Measurements from ENCODE around the gene MBTD1.
"Not testable (repeated sequence)": the region's sequence is repeated elsewhere in the genome, so short reads cannot be mapped to it uniquely, and the experiment has no call there.

Gene MBTD1

DNA sequence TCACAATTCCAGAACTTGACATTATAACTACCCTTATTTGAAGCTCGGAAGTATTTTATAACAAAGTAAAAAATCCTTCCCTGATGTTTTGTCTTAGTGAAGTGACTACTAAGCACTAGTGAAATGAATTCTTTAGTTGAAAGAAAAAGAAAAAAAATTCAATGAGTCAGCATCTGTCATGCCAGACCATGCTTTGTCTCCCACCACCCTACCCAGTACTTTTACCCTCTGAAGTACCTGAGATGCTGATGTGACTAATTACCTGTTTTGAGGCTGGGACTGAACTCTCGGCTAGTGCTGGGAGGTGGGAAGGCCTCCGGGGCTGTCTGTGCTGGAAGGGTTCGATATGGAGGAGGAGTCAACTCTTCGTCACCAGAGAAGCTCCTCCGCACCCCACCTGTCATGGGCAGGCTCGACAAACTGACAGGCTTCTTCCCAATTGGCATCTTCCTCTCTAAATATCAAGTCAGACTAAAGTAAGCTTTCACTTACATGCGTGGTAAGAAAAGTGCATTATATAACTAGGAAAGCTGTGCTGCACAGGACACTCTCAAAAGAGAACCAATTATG lies 74.0 kb downstream of the MBTD1 start:
- no peak for DNase-seq

DNA sequence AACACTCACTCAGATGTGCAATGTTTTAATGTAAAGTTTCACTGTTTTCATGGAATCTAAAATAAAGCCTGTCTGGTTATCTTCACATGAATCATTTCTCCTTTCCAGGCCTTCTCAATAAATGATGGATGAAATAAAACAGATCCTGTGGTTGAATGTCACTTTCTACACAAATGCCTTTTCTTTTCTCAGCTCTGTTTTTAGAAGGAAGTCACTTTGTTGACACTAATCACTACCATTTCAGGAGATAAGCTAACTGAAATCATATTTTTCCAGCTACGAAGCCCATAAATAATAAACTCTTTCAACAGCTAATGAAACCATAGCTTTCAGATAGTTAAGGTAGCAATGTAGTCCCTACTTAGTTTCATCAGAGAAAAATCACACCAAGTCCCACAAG lies 75.7 kb downstream of the MBTD1 start:
- no peak for DNase-seq

DNA sequence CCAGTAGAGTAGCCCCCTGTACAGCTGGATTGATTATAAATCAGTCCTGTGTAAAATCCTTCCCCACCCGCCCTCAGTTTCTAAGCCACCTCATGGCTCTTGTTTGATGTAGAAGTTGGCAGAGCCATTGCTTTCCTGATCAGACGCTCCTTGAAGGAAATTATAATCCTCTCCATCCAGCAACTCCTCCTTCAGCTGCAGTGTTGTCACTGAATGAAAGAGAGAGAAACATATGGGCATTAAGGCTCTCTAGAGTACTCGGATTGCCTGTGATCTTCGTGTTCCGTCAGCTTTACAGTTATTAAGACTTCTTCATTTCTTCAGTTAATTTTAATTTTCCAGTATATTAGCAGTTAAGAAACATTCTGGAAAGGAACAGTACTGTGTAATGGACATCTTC lies 79.4 kb downstream of the MBTD1 start:
- DNase-seq: no peak

GRCh38 chr17:51172030-51172429 lies 87.8 kb downstream of the MBTD1 start:
- DNase-seq: not testable (repeated sequence)

DNA sequence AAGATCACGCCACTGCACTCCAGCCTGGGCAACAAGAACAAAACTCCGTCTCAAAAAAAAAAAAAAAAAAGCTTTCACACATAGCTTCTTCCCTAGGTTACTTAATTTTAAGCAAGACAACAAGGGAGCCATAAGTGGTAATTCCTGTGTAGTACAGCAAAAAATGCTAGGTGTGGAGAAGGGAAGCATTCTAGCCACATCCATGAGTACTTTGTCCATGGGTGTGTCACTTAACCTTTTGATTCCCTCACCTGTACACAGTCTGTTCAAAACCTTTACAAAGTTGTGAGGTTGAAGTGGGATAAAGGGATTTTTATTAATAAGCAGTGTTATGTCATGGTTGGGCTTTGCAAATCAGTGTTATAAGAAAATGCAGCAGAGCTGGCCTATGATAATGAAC lies 89.1 kb downstream of the MBTD1 start:
- DNase-seq: no peak

- DNase-seq: no peak
These were observed 90.5 kb downstream of the MBTD1 start for GRCh38 chr17:51169340-51169739.

GRCh38 chr17:51166987-51167931 lies 92.6 kb downstream of the MBTD1 start:
- peak; percentile 80 for DNase-seq

- peak; percentile 75 to 87 for DNase-seq
These were observed 93.5 kb downstream of the MBTD1 start, which contains the start of gene NME2 for GRCh38 chr17:51166198-51166986. NME2 (plus strand) TSS chr17:51166411; CDS start chr17:51166831, 420 bp downstream.

GRCh38 chr17:51165680-51166197 lies 94.1 kb downstream of the MBTD1 start:
- DNase-seq: peak in 1 of 2 donors; percentile 36

GRCh38 chr17:51164911-51165679 lies 94.8 kb downstream of the MBTD1 start:
- DNase-seq: peak; percentile 9 to 16

- no peak for DNase-seq
These were observed 98.3 kb downstream of the MBTD1 start for GRCh38 chr17:51161541-51161940.

- DNase-seq: no peak
These were observed 100.2 kb downstream of the MBTD1 start for GRCh38 chr17:51159604-51160003.

DNA sequence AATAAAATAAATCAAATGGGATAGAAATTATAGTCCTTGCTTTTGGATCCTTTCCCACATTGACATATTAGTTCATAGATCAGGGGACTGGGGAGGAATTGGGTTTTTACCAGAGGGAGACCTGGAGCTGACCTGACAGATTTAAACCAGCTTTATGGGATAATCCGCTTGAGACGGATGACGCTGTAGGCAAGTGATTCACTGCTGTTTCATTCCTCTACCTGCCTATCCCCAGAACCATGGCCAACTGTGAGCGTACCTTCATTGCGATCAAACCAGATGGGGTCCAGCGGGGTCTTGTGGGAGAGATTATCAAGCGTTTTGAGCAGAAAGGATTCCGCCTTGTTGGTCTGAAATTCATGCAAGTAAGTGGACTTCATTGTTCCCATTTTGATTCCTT lies 104.4 kb downstream of the MBTD1 start:
- DNase-seq: no peak

DNA sequence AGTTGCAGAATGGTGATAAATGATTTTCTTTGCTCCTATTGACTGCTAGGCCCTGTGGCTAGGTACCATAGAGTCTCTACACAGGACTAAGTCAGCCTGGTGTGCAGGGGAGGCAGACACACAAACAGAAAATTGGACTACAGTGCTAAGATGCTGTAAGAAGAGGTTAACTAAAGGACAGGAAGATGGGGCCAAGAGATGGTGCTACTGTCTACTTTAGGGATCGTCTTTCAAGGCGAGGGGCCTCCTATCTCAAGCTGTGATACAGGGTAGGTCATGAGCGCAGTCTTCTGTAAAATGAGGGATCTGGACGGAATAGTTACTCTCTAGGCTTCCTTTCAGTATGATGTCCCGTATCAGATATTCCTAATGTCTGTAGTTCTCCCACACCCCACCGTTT lies 105.7 kb downstream of the MBTD1 start:
- no peak for DNase-seq

DNA sequence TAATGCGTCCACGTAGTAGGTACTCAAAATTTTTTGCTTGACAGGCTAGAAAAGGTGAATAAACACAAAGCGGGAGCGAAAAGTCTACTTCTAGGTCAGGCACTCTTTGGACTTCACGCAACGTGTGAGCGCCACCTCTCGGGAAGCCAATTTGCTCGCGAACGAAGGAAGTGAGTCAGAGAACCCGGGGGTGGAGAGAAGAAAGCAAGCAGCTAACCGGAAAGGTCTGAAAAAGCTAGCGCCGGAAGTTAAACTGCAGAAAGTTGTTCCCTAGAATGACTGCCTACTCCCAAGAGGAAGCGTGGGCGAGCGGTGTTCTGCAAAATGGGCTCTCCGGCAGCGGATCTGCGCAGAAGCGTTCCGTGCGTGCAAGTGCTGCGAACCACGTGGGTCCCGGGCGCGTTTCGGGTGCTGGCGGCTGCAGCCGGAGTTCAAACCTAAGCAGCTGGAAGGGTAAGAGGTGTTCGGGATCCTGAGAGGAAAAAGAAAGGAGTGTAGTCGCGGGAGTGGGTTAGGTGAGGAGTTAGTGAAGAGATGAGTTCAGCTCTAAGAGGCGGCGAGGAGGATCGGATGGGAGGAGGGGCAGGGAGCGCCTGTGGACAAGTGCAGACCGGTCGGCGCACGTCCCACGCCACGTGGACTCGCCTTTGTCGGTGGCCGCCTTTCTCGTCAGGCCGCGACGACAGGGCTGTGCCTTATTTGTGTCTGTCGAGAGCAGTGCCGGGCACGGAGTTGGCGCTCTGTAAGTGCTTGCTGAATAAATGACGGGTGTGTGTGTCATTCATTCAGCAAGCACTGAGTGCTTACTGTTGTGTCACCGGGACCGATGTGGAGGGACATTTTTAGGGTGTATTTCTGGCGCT lies 106.4 kb downstream of the MBTD1 start, which contains the start of gene NME1:
Gene NME1, plus strand, starts transcription at position 350 of the 863 bp plus-strand sequence. CDS start 2,096 bp downstream, outside the sequence.
- peak; percentile 96 to 98 for DNase-seq

- DNase-seq: no peak
These were observed 107.1 kb downstream of the MBTD1 start for GRCh38 chr17:51152766-51153209.

DNA sequence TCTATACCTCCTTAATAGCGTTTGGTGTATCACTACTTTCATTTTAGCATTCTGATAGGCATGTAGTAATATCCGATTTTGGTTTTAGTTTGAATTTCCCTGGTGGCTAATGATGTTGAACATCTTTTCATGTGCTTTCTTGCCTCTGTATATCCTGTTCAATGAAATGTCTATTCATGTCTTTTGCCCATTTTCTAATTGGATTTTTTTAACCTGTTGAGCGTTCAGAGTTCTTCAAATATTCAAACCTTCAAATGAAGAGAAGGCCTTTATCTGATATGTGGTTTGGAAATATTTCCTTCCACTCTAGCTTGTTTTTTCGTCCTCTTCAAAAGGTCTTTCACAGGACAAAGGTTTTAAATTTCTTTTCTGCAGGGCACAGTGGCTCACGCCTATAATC lies 108.9 kb downstream of the MBTD1 start:
- DNase-seq: no peak

GRCh38 chr17:51149163-51149562 lies 110.7 kb downstream of the MBTD1 start:
- no peak for DNase-seq

DNA sequence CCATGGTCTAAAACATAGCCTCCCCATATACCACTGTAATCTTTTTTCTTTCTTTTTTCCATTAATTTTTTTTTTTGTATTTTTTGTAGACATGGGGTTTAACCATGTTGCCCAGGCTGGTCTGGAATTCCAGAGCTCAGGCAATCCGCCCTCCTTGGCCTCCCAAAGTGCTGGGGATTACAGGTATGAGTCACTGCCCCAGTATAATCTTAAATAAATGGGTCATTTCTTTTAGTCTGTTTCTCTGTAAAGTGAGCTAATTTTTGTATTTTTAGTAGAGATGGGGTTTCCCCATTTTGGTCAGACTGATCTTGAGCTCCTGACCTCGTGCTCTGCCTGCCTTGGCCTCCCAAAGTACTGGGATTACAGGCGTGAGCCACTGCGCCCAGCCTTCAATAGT lies 112.2 kb downstream of the MBTD1 start:
- DNase-seq: no peak

DNA sequence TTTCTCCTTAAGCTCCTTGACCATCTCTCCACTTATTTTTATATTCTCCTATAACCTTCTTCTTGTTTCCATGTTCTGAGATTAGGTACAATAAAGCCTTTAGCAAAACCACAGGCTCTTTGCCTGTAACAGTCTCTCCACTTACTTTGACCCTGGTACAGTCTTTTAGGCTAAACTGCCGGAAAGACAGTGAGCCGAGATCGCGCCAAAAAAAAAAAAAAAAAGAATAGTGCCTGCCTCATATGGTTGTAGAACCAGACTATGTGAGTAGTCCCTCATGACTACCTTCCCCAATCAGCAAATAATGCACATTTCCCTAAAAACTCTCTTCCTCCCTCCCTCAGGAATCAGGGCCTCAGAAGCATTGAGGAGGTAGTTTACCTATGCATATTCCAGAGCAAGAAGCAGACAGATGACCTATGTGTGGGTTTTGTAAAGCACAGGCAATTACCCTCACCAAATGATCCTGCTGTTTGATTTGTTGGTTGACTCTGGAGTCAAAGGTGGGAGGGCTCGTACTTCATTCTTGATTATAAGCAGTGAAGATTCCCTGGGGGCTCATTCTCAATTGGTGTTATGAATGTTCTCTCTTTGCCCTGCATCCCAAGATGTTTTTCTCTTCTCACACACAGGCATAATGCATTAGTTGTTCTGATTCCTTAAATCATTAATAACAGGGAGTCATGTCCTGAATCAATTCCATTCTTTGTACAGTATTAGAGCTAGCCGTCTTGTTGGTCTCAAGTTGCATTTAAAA lies 115.4 kb downstream of the MBTD1 start:
- DNase-seq: no peak
